Measurements from ENCODE around the gene RAB3IL1.
"Not testable (repeated sequence)": the region's sequence is repeated elsewhere in the genome, so short reads cannot be mapped to it uniquely, and the experiment has no call there.

Gene RAB3IL1, protein sequence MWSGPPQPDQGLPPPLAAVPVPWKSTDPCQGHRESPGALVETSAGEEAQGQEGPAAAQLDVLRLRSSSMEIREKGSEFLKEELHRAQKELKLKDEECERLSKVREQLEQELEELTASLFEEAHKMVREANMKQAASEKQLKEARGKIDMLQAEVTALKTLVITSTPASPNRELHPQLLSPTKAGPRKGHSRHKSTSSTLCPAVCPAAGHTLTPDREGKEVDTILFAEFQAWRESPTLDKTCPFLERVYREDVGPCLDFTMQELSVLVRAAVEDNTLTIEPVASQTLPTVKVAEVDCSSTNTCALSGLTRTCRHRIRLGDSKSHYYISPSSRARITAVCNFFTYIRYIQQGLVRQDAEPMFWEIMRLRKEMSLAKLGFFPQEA

DNA sequence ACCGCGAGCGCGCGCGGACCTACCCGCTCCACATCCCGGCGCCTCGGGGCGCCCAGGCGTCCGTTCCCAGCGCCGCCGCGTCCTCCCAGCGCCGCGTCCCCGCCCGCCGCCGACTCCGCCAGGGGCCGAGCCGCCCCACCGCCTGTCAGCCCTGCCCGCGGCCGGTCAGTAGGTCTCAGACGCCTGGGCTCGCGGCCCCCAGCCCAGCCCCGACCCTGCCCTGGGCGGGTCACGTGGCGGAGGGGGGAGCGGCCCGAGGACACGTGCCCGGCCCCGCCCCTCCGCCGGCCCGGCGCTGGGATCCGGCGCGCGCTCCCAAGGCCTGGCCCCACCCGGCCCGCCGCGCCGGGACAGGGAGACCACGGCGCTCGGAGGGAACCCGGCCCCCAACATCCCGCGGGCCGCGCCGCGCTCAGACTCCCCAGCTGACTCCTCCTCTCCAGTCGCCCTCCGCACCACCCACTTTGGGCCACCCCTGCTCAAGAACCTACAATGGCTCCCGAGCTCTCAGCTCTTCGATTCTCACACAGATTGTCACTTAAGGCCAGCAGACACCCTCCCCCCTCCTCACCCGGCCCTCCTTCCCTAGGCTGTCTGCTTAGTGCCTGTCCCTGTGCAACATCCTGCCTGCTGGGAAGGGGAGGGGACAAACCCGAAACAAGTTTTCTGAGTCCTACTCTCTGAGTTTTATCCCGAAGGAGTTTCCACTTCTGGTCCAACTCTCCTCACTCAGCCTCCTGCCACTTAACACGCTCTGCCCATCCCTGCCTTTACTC, at the start of gene RAB3IL1:
Gene RAB3IL1 (minus strand): TSS at position 233 of the 776 bp plus-strand sequence. CDS start 199 bp downstream, at position 34.
- DNase-seq: no peak

- peak in 1 of 4 experiments; percentile 29 for DNase-seq
These were observed 49.4 kb upstream of the RAB3IL1 start for GRCh38 chr11:61966734-61967115.

- not testable (repeated sequence) for DNase-seq
These were observed 47.4 kb upstream of the RAB3IL1 start for GRCh38 chr11:61964666-61965271.

DNA sequence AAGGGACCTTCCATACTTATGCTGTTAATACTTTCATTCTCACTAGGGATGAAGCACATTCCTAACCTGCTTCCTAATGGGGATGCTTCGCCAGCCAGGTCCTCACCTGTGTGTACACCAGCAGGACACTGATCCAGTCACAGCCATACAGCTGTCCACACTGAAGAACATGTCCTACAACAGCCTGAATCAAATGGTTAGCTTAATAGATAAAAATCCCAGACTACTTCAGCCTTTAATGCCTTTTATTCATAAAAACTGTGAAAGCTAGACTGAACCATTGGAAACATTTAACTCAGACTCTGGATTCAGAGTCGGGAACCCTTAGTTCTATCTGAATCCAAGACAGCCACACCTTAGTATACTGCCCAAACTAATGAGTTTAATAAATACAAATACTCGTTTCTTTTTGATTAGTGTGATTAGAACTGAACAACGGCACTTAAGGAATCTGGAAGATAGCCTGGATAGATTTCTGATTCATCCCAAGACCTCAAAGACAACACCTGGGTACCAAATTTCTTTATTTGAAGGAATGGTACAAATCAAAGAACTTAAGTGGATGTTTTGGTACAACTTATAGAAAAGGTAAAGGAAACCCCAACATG, 46.8 kb upstream of the RAB3IL1 start:
- DNase-seq: no peak

GRCh38 chr11:61963282-61964057, 46.1 kb upstream of the RAB3IL1 start:
- no peak for DNase-seq

GRCh38 chr11:61963016-61963281, 45.6 kb upstream of the RAB3IL1 start:
- DNase-seq: no peak

GRCh38 chr11:61962213-61963015, 45.0 kb upstream of the RAB3IL1 start:
- no peak for DNase-seq

GRCh38 chr11:61961570-61962212, 44.3 kb upstream of the RAB3IL1 start:
- DNase-seq: no peak

DNA sequence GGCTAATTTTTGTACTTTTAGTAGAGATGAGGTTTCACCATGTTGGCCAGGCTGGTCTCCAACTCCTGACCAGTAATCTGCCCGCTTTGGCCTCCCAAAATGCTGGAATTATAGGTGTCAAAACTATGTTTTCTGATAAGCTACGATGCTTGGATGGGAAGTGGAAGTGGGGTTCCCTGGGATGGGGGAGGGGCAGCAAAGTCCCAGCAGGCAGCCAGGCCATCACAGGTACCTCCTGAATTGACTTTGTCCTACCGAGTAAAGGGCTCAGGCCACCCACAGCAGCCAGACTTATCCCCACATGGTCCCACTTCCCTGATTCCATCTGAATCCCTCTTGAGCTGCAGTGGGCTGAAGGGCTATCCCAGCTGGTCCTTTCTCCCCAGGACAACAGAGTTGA, 43.2 kb upstream of the RAB3IL1 start:
- DNase-seq: no peak

- no peak for DNase-seq
These were observed 42.3 kb upstream of the RAB3IL1 start for GRCh38 chr11:61959678-61960077.

GRCh38 chr11:61959114-61959513, 41.7 kb upstream of the RAB3IL1 start:
- no peak for DNase-seq

DNA sequence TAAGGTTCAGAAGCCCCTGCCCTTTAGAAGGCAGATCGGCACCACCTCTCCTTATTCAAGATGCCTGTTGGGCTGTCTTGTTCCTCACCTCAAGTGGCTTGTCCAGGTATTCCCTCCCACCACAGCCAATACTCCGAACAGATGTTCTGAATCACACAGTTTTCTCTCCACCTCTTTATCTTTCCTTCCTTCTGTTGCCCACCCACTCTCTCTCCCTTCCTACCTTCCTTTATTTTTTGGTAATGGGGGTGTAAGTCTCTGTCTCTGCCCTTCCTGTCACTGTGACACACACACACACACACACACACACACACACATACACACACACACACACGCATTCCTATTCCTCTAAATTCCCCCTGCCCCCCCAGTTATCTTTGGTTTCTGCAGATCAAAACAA, 41.2 kb upstream of the RAB3IL1 start:
- no peak for DNase-seq

GRCh38 chr11:61957021-61957770, 39.8 kb upstream of the RAB3IL1 start:
- no peak for DNase-seq

- no peak for DNase-seq
These were observed 39.0 kb upstream of the RAB3IL1 start for GRCh38 chr11:61956191-61957020.

- peak in 1 of 4 experiments; percentile 15 for DNase-seq
These were observed 38.2 kb upstream of the RAB3IL1 start for GRCh38 chr11:61955422-61956135.

GRCh38 chr11:61954851-61955421, 37.6 kb upstream of the RAB3IL1 start:
- DNase-seq: no peak

GRCh38 chr11:61954106-61954850, 36.9 kb upstream of the RAB3IL1 start:
- no peak for DNase-seq

GRCh38 chr11:61953632-61954031, 36.3 kb upstream of the RAB3IL1 start:
- DNase-seq: not testable (repeated sequence)
